AG09319 (cell line): ENCODE results near the gene CUL4A.
A peak's percentile ranks its signal among the peaks of the same experiment; 100 is the strongest.

Experiments
- DNase-seq: peaks from one replicate; pipeline ENCODE4 v3.0.0-alpha.2; 2010; ENCODE audit warnings: low read depth; ENCODE audit errors: extremely low read depth
- TF ChIP-seq, protein P1 (sequence below): IDR thresholded peaks from 2 replicates; pipeline ENCODE4 v1.5.1; 2011; ENCODE audit warnings: low read depth, mild to moderate bottlenecking, inconsistent platforms, low read length, moderate library complexity

CUL4A gene

DNA sequence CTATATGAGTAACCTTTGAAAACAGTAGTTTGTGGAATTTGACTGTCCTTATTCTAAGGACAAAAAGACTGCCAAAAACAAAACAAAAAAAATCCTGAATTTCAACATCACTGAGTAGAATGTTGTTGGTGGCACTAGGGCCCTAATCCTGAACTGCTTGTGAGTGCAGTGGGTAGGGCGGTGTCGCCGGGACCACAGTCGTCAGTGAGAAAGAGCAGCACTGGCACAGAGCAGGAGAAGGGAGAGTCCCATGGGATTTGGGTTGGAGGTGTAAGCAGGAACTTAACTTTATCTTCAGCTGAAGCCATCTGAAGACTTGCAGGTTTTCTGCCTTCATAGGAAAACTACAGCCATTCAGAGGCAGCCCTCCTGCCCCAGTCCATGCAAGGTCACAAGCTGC, 6.5 kb upstream of the CUL4A start:
- TF ChIP-seq, protein P1, sequence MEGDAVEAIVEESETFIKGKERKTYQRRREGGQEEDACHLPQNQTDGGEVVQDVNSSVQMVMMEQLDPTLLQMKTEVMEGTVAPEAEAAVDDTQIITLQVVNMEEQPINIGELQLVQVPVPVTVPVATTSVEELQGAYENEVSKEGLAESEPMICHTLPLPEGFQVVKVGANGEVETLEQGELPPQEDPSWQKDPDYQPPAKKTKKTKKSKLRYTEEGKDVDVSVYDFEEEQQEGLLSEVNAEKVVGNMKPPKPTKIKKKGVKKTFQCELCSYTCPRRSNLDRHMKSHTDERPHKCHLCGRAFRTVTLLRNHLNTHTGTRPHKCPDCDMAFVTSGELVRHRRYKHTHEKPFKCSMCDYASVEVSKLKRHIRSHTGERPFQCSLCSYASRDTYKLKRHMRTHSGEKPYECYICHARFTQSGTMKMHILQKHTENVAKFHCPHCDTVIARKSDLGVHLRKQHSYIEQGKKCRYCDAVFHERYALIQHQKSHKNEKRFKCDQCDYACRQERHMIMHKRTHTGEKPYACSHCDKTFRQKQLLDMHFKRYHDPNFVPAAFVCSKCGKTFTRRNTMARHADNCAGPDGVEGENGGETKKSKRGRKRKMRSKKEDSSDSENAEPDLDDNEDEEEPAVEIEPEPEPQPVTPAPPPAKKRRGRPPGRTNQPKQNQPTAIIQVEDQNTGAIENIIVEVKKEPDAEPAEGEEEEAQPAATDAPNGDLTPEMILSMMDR = no peak

DNA sequence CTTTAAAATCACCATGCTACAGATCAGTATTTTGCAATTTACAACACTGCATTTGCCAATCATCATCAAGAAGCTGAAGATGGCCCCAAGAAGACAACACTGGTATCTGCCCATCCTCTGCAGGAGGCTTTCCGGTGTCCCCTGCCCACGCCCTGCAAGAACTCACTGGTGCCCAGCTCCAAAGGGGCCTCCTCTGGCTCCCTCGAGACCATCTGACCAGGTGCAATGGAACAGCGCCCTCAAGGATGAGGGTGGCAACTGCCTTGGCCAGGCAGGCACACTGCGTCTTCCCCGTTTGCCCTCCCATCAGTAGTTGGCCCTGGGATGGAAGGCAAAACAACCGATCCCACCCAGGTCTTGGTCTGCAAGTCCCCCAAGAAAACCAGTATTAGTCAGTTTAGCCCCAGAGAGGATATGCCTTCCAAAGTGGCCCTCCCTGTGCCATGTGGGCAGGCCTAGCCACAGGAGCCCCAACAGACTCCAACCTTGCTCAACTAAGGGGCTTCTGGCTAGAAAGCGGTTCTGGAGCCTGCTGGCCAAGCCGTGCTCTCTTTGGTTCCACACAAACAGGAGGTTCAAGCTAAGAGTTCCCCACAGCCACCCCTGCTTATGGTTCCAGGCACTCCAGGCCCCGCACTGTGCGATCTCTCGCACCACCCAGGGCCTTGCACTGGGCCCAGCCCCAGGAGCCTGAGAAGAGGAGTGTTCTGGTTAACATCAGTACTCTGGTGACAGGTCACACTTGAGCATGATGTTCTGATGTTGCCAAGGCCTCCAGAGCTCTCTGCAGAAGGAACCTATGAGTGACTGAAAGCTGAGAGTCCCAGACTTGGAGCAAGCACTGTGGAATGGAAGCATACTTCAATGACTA, 5.7 kb upstream of the CUL4A start:
- no peak for DNase-seq
- TF ChIP-seq, protein P1 = no peak

More for the DNA sequence above, 6.5 kb upstream of the CUL4A start:
- no peak for DNase-seq

GRCh38 chr13:113204378-113204734, 5.1 kb upstream of the CUL4A start:
- TF ChIP-seq, protein P1 = no peak
- DNase-seq = no peak

DNA sequence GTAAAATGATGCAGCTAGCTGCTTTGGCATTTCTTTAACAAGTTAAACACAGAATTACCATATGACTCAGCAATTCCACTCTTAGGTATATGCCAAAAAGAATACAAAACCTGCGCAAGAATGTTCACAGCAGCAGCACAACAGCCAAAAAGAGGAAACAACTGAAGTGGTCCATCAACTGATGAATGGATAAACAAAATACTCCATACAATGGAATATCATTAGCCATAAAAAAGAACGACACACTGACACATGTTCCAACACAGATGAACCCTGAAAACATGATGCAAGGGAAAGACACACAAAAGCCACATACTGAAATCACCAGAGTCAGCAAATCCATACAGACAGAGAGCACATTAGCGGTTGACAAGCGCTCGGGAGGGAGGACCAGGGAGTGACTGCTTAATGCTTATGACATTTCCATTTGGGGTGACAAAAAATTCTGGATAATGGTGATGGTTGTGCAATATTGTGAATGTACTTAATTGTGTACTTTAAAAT, 3.9 kb upstream of the CUL4A start:
- TF ChIP-seq, protein P1 = no peak

DNA sequence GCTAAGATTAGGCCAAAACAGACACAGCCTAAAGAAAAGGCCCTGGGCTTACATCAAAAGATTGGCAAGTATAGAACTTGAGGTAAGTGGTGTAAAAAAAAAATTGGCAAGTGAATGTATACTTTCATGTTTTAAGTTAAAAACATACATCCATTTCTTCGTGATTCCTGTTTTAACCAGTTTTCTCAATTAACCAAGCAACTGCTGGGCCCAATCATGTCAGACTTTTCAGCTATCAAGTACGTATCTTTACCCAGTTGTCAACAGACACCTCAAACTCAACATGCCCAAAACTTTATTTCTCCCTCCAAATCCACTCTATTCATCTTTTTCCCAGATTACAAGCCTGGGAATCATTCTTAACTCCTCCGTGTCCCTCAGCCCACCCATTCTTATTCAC, 2.0 kb upstream of the CUL4A start:
- TF ChIP-seq, protein P1 = no peak
- DNase-seq = no peak

More for the DNA sequence above, 3.9 kb upstream of the CUL4A start:
- no peak for DNase-seq

GRCh38 chr13:113207890-113208420, 1.5 kb upstream of the CUL4A start:
- no peak for DNase-seq
- TF ChIP-seq, protein P1 = peak; percentile 1

DNA sequence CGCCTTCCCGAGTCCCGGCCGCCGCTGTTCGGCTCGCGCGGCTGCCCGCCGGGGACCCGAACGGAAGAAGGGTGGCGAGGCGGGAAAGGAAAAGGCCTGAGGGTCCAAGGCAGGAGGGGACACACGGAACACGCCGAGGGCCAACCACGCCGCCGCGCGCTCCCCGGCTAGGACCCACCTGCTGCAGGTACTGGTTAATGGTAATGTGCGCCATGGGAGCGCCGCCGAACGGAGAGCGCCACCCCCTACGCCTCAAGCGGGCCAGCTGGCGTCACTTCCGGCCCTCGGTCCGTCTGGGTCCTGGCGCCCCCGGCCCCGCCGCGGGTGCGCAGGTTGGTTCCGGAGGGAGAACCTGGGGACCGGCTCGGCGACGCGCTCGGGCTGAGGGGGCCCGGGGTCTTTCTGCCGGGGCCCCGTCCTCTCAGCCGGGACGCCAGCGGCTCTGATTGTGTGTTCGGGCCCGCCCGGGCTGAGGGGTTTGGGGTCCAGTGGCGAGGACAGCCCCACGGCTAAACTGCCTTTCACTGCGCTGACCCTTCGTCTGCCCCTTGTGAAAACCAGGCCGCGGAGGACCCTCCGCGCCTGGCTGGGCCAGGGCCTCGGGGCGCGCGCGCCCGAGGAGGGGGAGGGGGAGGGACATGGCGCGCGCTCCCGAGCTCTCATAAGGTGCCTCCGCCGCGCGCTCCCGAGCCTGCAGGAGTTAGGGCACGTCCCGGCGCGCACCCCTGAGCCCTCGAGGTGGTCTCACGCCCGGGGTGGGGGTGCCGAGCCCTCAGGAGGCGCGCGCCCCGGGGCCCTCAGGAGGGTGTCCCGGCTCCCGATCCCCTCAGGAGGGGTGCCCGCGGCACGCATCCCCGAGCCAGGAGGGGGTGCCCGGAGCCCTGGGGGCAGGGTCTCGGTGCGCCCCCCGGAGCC, 735 bp upstream of the CUL4A start, which contains the start of gene PCID2:
Gene PCID2, minus strand, starts transcription at position 249 of the 915 bp plus-strand sequence. Its CDS starts 35 bp downstream, at position 214.
- peak; percentile 59 for DNase-seq
- TF ChIP-seq, protein P1 = no peak
